ENCODE data around the gene MBTPS1. TPM values are rescaled to one million over a fixed set of nuclear protein-coding genes. Genes with fewer than 3 reads are reported as not detected.

The MBTPS1 gene
- total RNA-seq, 1 experiment from 2014 or later: 63.6 TPM

DNA sequence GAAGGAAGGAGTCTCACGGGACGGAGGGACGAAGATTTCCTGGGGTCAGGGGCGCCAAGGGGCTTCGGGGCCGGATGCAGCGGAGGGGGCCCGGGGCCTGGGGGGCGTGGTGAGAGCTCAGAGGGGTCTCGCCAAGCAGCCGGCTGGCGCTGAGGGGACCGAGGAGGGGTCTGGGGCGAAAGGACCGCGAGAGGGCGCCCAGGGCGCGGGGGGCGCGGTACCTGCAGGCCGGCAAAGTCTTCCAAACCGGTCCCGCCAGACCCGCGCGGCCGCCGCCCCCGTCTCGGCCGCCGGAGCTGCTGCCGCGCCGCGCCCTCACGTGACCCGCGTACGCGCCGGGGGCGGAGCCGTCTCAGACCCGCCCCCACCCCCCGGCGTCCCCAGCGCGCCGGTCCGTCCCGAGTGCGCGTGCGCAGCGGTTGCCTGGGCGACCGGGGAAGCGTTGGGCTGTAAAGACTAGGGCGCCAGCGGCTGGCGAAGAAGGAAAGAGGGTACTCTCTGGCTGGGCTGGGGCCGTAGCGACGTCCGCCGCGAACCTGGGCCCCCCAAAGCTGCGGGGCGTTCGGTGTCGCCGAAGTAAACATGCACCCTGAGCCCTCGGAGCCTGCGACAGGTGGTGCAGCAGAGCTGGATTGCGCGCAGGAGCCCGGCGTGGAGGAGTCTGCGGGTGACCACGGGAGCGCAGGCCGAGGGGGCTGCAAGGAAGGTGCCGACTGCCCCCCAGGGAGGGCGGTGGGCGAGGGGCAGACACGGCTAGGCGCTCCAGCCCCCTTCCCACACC is 28.3 kb upstream of the MBTPS1 start, which contains the start of the genes DNAAF1 and HSDL1:
Gene DNAAF1 (plus strand): TSS at position 450 of the 781 bp plus-strand sequence. CDS start 133 bp downstream, at position 583.
Gene HSDL1 (minus strand): TSS at position 319 of the 781 bp plus-strand sequence. CDS start 13,856 bp downstream, outside the sequence.
- Mint-ChIP-seq H3K27ac (ENCODE audit: low read depth, unreplicated experiment) (peak within 1 kb of the TSS; percentile 76), H3K9me3 (ENCODE audit: unreplicated experiment) (no peaks in the 10 kb centered on the region), H3K4me1 (ENCODE audit: insufficient read depth, unreplicated experiment) (peaks cover under 1% of the 10 kb centered on the region), H3K36me3 (ENCODE audit: insufficient read depth, unreplicated experiment) (peaks cover 4% of the 10 kb centered on the region), H3K27me3 (ENCODE audit: insufficient read depth, unreplicated experiment) (no peaks in the 10 kb centered on the region), H3K4me3 (ENCODE audit: unreplicated experiment) (peak within 1 kb of the TSS; percentile 88)
- CTCF ChIA-PET: interaction anchor here (0.6 to 1.0 kb wide), 3 partner anchors 13 to 58 kb away, joined by 3 to 7 read pairs (median 3); no protein-coding TSS in a partner anchor
- intact Hi-C loops (cut with micrococcal nuclease): no loop called here
- POLR2A ChIA-PET: interaction anchor here (0.6 to 2.6 kb wide), 7 partner anchors 8 to 41 kb away, joined by 3 to 24 read pairs (median 3); partner anchors contain the start of genes MBTPS1 and TAF1C
- TF ChIP-seq, protein P1, sequence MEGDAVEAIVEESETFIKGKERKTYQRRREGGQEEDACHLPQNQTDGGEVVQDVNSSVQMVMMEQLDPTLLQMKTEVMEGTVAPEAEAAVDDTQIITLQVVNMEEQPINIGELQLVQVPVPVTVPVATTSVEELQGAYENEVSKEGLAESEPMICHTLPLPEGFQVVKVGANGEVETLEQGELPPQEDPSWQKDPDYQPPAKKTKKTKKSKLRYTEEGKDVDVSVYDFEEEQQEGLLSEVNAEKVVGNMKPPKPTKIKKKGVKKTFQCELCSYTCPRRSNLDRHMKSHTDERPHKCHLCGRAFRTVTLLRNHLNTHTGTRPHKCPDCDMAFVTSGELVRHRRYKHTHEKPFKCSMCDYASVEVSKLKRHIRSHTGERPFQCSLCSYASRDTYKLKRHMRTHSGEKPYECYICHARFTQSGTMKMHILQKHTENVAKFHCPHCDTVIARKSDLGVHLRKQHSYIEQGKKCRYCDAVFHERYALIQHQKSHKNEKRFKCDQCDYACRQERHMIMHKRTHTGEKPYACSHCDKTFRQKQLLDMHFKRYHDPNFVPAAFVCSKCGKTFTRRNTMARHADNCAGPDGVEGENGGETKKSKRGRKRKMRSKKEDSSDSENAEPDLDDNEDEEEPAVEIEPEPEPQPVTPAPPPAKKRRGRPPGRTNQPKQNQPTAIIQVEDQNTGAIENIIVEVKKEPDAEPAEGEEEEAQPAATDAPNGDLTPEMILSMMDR (IDR thresholded peaks at IDR 0.05; ENCODE audit: unreplicated experiment): no peak
- peak; percentile 81 for DNase-seq (ENCODE audit: unreplicated experiment)
- no TSS peak for BruUV-seq (replicated peaks)

DNA sequence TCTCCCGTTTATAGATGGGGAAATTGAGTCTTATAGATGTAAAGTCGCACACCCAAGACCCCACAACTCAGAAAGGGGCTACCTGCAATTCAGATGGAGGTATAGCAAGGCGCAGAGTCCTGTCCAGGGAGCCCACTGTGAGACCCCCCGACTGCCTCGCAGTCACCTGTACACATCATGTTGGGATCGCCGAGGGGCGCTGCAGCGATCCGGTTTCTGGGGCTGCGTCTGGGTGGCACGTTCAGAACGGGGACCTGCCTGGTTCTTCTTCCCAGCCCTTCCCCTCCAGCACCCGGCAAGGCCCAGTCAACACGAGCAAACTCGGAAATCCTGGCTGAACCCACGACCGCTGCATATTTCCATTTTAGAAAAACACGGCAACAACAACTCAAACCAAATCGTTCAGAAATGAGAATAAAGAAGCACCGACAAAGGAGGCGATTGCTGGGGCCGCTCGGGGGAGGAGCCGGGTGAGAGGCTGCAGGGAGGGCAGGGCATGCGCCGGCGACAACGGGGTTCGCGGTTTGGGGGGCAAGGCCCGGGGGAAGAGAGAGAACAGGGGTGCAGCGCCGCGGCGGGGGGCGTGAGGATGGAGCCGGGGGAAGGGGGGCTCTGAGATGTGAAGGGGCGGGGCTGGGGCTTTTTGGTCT is 27.6 kb upstream of the MBTPS1 start:
- Mint-ChIP-seq H3K27me3 (ENCODE audit: insufficient read depth, unreplicated experiment) (no peaks in the 10 kb centered on the region), H3K4me1 (ENCODE audit: insufficient read depth, unreplicated experiment) (peaks cover 4% of the 10 kb centered on the region), H3K36me3 (ENCODE audit: insufficient read depth, unreplicated experiment) (peaks cover 4% of the 10 kb centered on the region), H3K9me3 (ENCODE audit: unreplicated experiment) (no peaks in the 10 kb centered on the region), H3K27ac (ENCODE audit: low read depth, unreplicated experiment) (peak overlapping the region; percentile 76), H3K4me3 (ENCODE audit: unreplicated experiment) (peak overlapping the region; percentile 88)
- ChIA-PET POLR2A (interaction anchor here (0.6 to 2.6 kb wide), 6 partner anchors 11 to 42 kb away, joined by 3 to 24 read pairs (median 3); partner anchors contain the start of genes MBTPS1 and TAF1C), CTCF (interaction anchor here (0.6 to 1.0 kb wide), 6 partner anchors 12 to 57 kb away, joined by 3 to 7 read pairs (median 4); partner anchors contain the start of gene TAF1C)
- peak; percentile 16 for DNase-seq (ENCODE audit: unreplicated experiment)
- TF ChIP-seq, protein P1 (IDR thresholded peaks at IDR 0.05; ENCODE audit: unreplicated experiment): no peak
- BruUV-seq (replicated peaks): no TSS peak
- intact Hi-C loops (cut with micrococcal nuclease): no loop called here

DNA sequence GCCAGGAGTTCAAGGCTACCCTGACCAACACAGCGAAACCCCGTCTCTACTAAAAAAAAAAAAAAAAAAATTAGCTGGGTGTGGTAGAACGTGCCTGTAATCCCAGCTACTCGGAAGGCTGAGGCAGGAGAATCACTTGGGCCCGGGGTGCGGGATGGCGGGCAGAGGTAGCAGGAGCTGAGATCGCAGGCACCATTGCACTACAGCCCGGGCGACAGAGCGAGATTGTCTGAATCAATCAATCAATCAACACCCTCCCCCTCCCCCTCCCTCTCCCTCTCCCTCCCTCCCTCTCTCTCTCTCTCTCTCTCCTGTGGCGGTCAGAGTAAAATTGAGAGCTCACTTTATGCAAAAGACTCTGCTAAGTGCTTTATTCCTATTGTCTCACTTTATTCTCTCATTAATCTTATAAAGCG is 27.1 kb upstream of the MBTPS1 start:
- CTCF ChIA-PET: interaction anchor here (0.8 to 1.0 kb wide), 3 partner anchors 26 to 43 kb away, joined by 3 to 4 read pairs (median 4); partner anchors contain the start of gene TAF1C
- no peak for DNase-seq (ENCODE audit: unreplicated experiment)

More for the DNA sequence above, 27.1 kb upstream of the MBTPS1 start:
- Mint-ChIP-seq H3K27ac (ENCODE audit: low read depth, unreplicated experiment) (peak overlapping the region; percentile 76), H3K27me3 (ENCODE audit: insufficient read depth, unreplicated experiment) (no peaks in the 10 kb centered on the region), H3K4me1 (ENCODE audit: insufficient read depth, unreplicated experiment) (peaks cover 4% of the 10 kb centered on the region), H3K36me3 (ENCODE audit: insufficient read depth, unreplicated experiment) (peaks cover 4% of the 10 kb centered on the region), H3K4me3 (ENCODE audit: unreplicated experiment) (peak overlapping the region; percentile 88), H3K9me3 (ENCODE audit: unreplicated experiment) (no peaks in the 10 kb centered on the region)
- intact Hi-C loops (cut with micrococcal nuclease): no loop called here
- TF ChIP-seq, protein P1 (IDR thresholded peaks at IDR 0.05; ENCODE audit: unreplicated experiment): no peak
- POLR2A ChIA-PET: interaction anchor here (2.6 kb wide), 1 partner anchor 27 kb away, joined by 24 read pairs; the partner anchor contains the start of gene MBTPS1
- no TSS peak for BruUV-seq (replicated peaks)
